ENCODE data around the gene MUTYH. TPM values are rescaled to one million over a fixed set of nuclear protein-coding genes. Genes with fewer than 3 reads are reported as not detected.
"Not testable (repeated sequence)": the region's sequence is repeated elsewhere in the genome, so short reads cannot be mapped to it uniquely, and the experiment has no call there.

Gene MUTYH
- total RNA-seq, 1 donor from 2014 or later = 6.6 TPM

GRCh38 chr1:45384213-45384612, 44.0 kb upstream of the MUTYH start:
- not testable (repeated sequence) for H2AFZ ChIP-seq (ENCODE audit: low read depth, low read length); FAIRE-seq; H3K27ac ChIP-seq (ENCODE audit: low read depth, low read length); H3K9me3 Mint-ChIP-seq (ENCODE audit: unreplicated experiment); H3K27me3 ChIP-seq (ENCODE audit: insufficient read depth, low read length); H3K4me3 ChIP-seq (ENCODE audit: insufficient read depth, low read depth, low read length); H3K9me3 ChIP-seq (ENCODE audit: insufficient read depth, low read depth, low read length); DNase-seq (ENCODE audit: low read depth); H3K9ac ChIP-seq (ENCODE audit: low read length); H3K36me3 Mint-ChIP-seq (ENCODE audit: low read depth, unreplicated experiment); H3K4me3 Mint-ChIP-seq (ENCODE audit: unreplicated experiment); H4K20me1 ChIP-seq (ENCODE audit: insufficient read depth, low read length); H3K27me3 Mint-ChIP-seq (ENCODE audit: low read depth, unreplicated experiment); H3K36me3 ChIP-seq (ENCODE audit: insufficient read depth, low read length); H3K4me2 ChIP-seq (ENCODE audit: low read length); H3K79me2 ChIP-seq (ENCODE audit: insufficient read depth, low read length); H3K27ac Mint-ChIP-seq (ENCODE audit: unreplicated experiment); H3K4me1 Mint-ChIP-seq (ENCODE audit: low read depth, unreplicated experiment); H3K4me1 ChIP-seq (ENCODE audit: insufficient read depth, low read length)

DNA sequence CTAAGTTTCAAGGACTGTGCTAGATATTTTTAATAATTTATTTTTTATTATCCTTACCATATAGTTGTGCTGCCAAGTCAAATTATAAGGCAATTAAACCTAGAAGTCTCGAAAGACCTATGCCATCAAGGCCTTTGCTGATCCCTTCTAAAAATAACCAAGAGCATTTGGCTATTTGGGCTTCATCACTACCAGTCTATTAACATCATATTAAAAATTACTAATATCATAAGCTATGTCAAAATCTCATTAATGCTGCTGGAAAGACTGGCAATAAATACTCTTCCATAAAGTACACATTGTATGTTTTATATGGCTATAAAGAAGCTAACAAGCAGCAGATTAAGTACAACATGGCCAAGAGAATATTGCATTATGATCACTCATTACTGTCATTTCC, 43.0 kb upstream of the MUTYH start:
- H2AFZ ChIP-seq (ENCODE audit: low read depth, low read length) = no peak overlapping the region
- no peak overlapping the region for H3K4me3 ChIP-seq (ENCODE audit: insufficient read depth, low read depth, low read length)
- no peaks in the 10 kb centered on the region for H3K27me3 ChIP-seq (ENCODE audit: insufficient read depth, low read length)
- Mint-ChIP-seq H3K9me3 (ENCODE audit: unreplicated experiment) (no peaks in the 10 kb centered on the region), H3K27ac (ENCODE audit: unreplicated experiment) (no peak overlapping the region), H3K4me3 (ENCODE audit: unreplicated experiment) (no peak overlapping the region), H3K36me3 (ENCODE audit: low read depth, unreplicated experiment) (no peaks in the 10 kb centered on the region), H3K4me1 (ENCODE audit: low read depth, unreplicated experiment) (no peaks in the 10 kb centered on the region), H3K27me3 (ENCODE audit: low read depth, unreplicated experiment) (no peaks in the 10 kb centered on the region)
- H3K4me2 ChIP-seq (ENCODE audit: low read length) = no peak overlapping the region
- no peak for TF ChIP-seq CTCF (IDR thresholded peaks at IDR 0.05; ENCODE audit: insufficient read depth, low read depth, low read length)
- TF ChIP-seq EZH2 (IDR thresholded peaks at IDR 0.05; ENCODE audit: insufficient read depth, low read length) = no peak
- DNase-seq (ENCODE audit: low read depth) = no peak
- H3K27ac ChIP-seq (ENCODE audit: low read depth, low read length) = no peak overlapping the region
- H3K4me1 ChIP-seq (ENCODE audit: insufficient read depth, low read length) = no peaks in the 10 kb centered on the region
- H3K79me2 ChIP-seq (ENCODE audit: insufficient read depth, low read length) = no peaks in the 10 kb centered on the region
- H3K9me3 ChIP-seq (ENCODE audit: insufficient read depth, low read depth, low read length) = no peaks in the 10 kb centered on the region
- no peaks in the 10 kb centered on the region for H3K36me3 ChIP-seq (ENCODE audit: insufficient read depth, low read length)
- H4K20me1 ChIP-seq (ENCODE audit: insufficient read depth, low read length) = no peaks in the 10 kb centered on the region
- FAIRE-seq = no peak
- H3K9ac ChIP-seq (ENCODE audit: low read length) = no peak overlapping the region

DNA sequence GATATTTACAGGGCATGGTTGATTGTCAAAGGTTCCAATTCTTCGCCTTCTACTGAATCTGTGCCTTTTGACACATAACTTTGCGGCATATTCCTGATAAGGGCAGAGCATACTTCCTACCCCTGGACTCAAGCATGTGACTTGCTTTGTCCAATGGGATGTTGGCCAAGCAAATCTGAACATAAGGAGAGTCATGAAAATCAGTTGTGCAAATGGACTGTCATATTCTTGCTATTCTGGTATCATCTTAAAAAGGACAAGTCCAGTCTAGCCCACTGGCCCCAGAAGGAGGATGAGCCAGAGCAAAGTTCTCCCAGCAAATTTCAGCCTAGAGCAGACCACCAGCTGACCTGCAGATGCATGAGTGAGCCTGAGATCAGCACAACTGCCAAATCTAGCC, 41.0 kb upstream of the MUTYH start:
- Histone ChIP-seq H3K79me2 (ENCODE audit: insufficient read depth, low read length) (no peaks in the 10 kb centered on the region), H2AFZ (ENCODE audit: low read depth, low read length) (no peak overlapping the region), H3K9me3 (ENCODE audit: insufficient read depth, low read depth, low read length) (no peaks in the 10 kb centered on the region), H3K9ac (ENCODE audit: low read length) (no peak overlapping the region), H4K20me1 (ENCODE audit: insufficient read depth, low read length) (no peaks in the 10 kb centered on the region), H3K27ac (ENCODE audit: low read depth, low read length) (no peak overlapping the region), H3K27me3 (ENCODE audit: insufficient read depth, low read length) (no peaks in the 10 kb centered on the region), H3K36me3 (ENCODE audit: insufficient read depth, low read length) (no peaks in the 10 kb centered on the region), H3K4me2 (ENCODE audit: low read length) (no peak overlapping the region), H3K4me3 (ENCODE audit: insufficient read depth, low read depth, low read length) (no peak overlapping the region), H3K4me1 (ENCODE audit: insufficient read depth, low read length) (no peaks in the 10 kb centered on the region)
- Mint-ChIP-seq H3K4me3 (ENCODE audit: unreplicated experiment) (no peak overlapping the region), H3K36me3 (ENCODE audit: low read depth, unreplicated experiment) (no peaks in the 10 kb centered on the region), H3K27ac (ENCODE audit: unreplicated experiment) (no peak overlapping the region), H3K27me3 (ENCODE audit: low read depth, unreplicated experiment) (no peaks in the 10 kb centered on the region), H3K4me1 (ENCODE audit: low read depth, unreplicated experiment) (no peaks in the 10 kb centered on the region), H3K9me3 (ENCODE audit: unreplicated experiment) (no peaks in the 10 kb centered on the region)
- DNase-seq (ENCODE audit: low read depth) (no peak), FAIRE-seq (no peak)
- TF ChIP-seq EZH2 (IDR thresholded peaks at IDR 0.05; ENCODE audit: insufficient read depth, low read length) (no peak), CTCF (IDR thresholded peaks at IDR 0.05; ENCODE audit: insufficient read depth, low read depth, low read length) (no peak)
